K562 (cell line): ENCODE measurements around the gene PDCD1. TPM values are rescaled to one million over a fixed set of nuclear protein-coding genes. Genes with fewer than 3 reads are reported as not detected.

ENCODE experiments used
- ATAC-seq: fragments of 200-7000 bp; cut with Tn5 transposase; 3 replicates; pipeline ENCODE4 v1.9.1; 2020; ENCODE audit warnings: moderate library complexity
- BruUV-seq: library from RNA; stranded (reverse); fragments of 400-500 nt; replicated peaks from 2 replicates; lab custom pipeline; 2021; lab: Mats Ljungman, UMichigan
- CTCF ChIA-PET: fragments of 300-600 bp; formaldehyde crosslinking; extraction: SDS; loops from one replicate; lab custom pipeline; 2021; ENCODE audit warnings: low intra/inter-chr PET ratio; lab: Yijun Ruan, JAX
- POLR2A ChIA-PET: fragments of 300-600, 350-650 bp; sonication (Branson Sonifier 250); formaldehyde crosslinking; extraction: SDS; loops from one replicate; lab custom pipeline; 2021; ENCODE audit warnings: antibody characterized with exemption, inconsistent platforms; lab: Yijun Ruan, JAX
- DNase-seq, 4 experiments: peaks; one replicate each; pipeline versions ENCODE4 v3.0.0 to v3.0.0-alpha.2; 2011 to 2018; ENCODE audit warnings: low spot score in 3 of 4, mixed read lengths in 3 of 4; ENCODE audit errors: extremely low read depth in 1 of 4
- FAIRE-seq: peaks from 2 replicates; lab custom pipeline; 2011; peaks lifted over from hg19 to GRCh38; lab: Jason Lieb, UNC
- H2AFZ ChIP-seq: 2 replicates; pipeline ENCODE4 v1.6.0; 2011; ENCODE audit warnings: low read depth, low read length, control low read depth, inconsistent platforms
- H3K27ac ChIP-seq: fragments of 200-600 bp; 3 replicates; pipeline ENCODE4 v1.8.0; 2011; ENCODE audit warnings: low read depth, mild to moderate bottlenecking, control low read depth, inconsistent platforms, low read length, moderate library complexity, mixed read lengths; ENCODE audit errors: extremely low read depth
- H3K27me3 ChIP-seq, 2 experiments: fragments of 300-600 bp in 1 of 2; 2 replicates in 1 of 2; 3 replicates in 1 of 2; pipeline versions ENCODE4 v1.6.0 to v1.8.0; 2011; ENCODE audit warnings: inconsistent platforms in 2 of 2, low read length in 2 of 2, mild to moderate bottlenecking in 1 of 2, mixed read lengths in 1 of 2, moderate library complexity in 1 of 2; ENCODE audit not compliant: control insufficient read depth in 2 of 2, insufficient read depth in 2 of 2
- H3K36me3 ChIP-seq: fragments of 300-600 bp; 3 replicates; pipeline ENCODE4 v1.8.0; 2011; ENCODE audit warnings: mild to moderate bottlenecking, low read length, inconsistent platforms; ENCODE audit not compliant: control insufficient read depth, insufficient read depth
- H3K4me1 ChIP-seq, 2 experiments: fragments of 200-600 bp in 1 of 2; replicated peaks in 1 of 2; 2 replicates in 1 of 2; 3 replicates in 1 of 2; pipeline versions ENCODE4 v1.5.1 to v1.8.0; 2011; ENCODE audit warnings: inconsistent platforms in 2 of 2, low read length in 2 of 2, mild to moderate bottlenecking in 1 of 2, mixed read lengths in 1 of 2, moderate library complexity in 1 of 2; ENCODE audit not compliant: control insufficient read depth in 2 of 2, insufficient read depth in 2 of 2
- H3K4me2 ChIP-seq: 2 replicates; pipeline ENCODE4 v1.6.1; 2011; ENCODE audit warnings: low read length, control low read depth, inconsistent platforms, mixed read lengths; ENCODE audit not compliant: insufficient read depth
- H3K4me3 ChIP-seq: fragments of 200-600 bp; sonication (generic), shearing (Covaris generic); 2 replicates; pipeline ENCODE4 v1.5.1; 2016; ENCODE audit warnings: control low read depth, inconsistent platforms
- H3K79me2 ChIP-seq: fragments of 200-600 bp; 3 replicates; pipeline ENCODE4 v1.8.0; 2011; ENCODE audit warnings: low read length, inconsistent platforms; ENCODE audit not compliant: control insufficient read depth, insufficient read depth
- H3K9ac ChIP-seq, 2 experiments: 2 replicates each; pipeline versions ENCODE4 v1.6.0 to v1.6.1; 2011; ENCODE audit warnings: low read depth in 2 of 2, low read length in 2 of 2, control low read depth in 1 of 2, inconsistent platforms in 1 of 2, mild to moderate bottlenecking in 1 of 2, mixed read lengths in 1 of 2; ENCODE audit not compliant: insufficient read depth in 1 of 2
- H3K9me1 ChIP-seq: one replicate; pipeline ENCODE4 v1.6.0; 2011; ENCODE audit warnings: inconsistent platforms, mild to moderate bottlenecking, low read length, moderate library complexity; ENCODE audit not compliant: control insufficient read depth, insufficient read depth
- H3K9me3 ChIP-seq: replicated peaks from 2 replicates; pipeline ENCODE4 v1.5.1; 2011; ENCODE audit warnings: low read depth, low read length, inconsistent platforms; ENCODE audit not compliant: control insufficient read depth, insufficient read depth
- H4K20me1 ChIP-seq: replicated peaks from 2 replicates; pipeline ENCODE4 v1.6.1; 2011; ENCODE audit warnings: low read length, inconsistent platforms, mixed read lengths; ENCODE audit not compliant: control insufficient read depth, insufficient read depth
- ADNP ChIP-seq: fragments of 200-800 bp; sonication (Bioruptor generic); IDR thresholded peaks from 2 replicates; pipeline ENCODE4 v1.6.1; 2016; ENCODE audit warnings: missing genetic modification characterization, missing compliant biosample characterization
- CTBP1 ChIP-seq: fragments of 450-650 bp; IDR thresholded peaks from 2 replicates; pipeline ENCODE4 v1.6.1; 2016; ENCODE audit warnings: borderline replicate concordance
- EP300 ChIP-seq: IDR thresholded peaks from 2 replicates; pipeline ENCODE4 v1.6.1; 2012; ENCODE audit warnings: low read length, improper control_type of control experiment
- KHSRP ChIP-seq: fragments of 450-650 bp; IDR thresholded peaks from 2 replicates; pipeline ENCODE4 v1.6.1; 2017
- MECOM ChIP-seq: fragments of 250-450 bp; sonication (Bioruptor Pico); IDR thresholded peaks from 2 replicates; pipeline ENCODE4 v1.8.0; 2022; ENCODE audit warnings: inconsistent platforms
- RAD51 ChIP-seq: fragments of 450-650 bp; IDR thresholded peaks from 2 replicates; pipeline ENCODE4 v1.7.1; 2016; ENCODE audit warnings: low read depth, mild to moderate bottlenecking, borderline replicate concordance
- RBM34 ChIP-seq: fragments of 200-400 bp; formaldehyde crosslinking; IDR thresholded peaks from 2 replicates; pipeline ENCODE4 v1.6.1; 2018; ENCODE audit warnings: low read length, borderline replicate concordance; ENCODE audit not compliant: insufficient read depth
- ZFX ChIP-seq: sonication (generic); formaldehyde crosslinking; IDR thresholded peaks from 2 replicates; pipeline ENCODE4 v1.8.0; 2022; ENCODE audit warnings: mild to moderate bottlenecking, missing genetic modification reagents, moderate library complexity
- ZNF212 ChIP-seq: fragments of 450-650 bp; formaldehyde crosslinking; IDR thresholded peaks from 2 replicates; pipeline ENCODE4 v1.4.0; 2020; ENCODE audit warnings: mild to moderate bottlenecking
- ZNF3 ChIP-seq: fragments of 250-450 bp; sonication (Bioruptor Pico); IDR thresholded peaks from 2 replicates; pipeline ENCODE4 v1.5.0; 2021; ENCODE audit warnings: mild to moderate bottlenecking, moderate library complexity
- ZNF354B ChIP-seq: fragments of 250-450 bp; sonication (Bioruptor Pico); IDR thresholded peaks from 2 replicates; pipeline ENCODE4 v1.4.0; 2020
- ZNF384 ChIP-seq: IDR thresholded peaks from 2 replicates; pipeline ENCODE4 v1.6.1; 2012; ENCODE audit warnings: low read depth, low read length, improper control_type of control experiment
- ZNF507 ChIP-seq: conservative IDR thresholded peaks from 2 replicates; pipeline ENCODE4 v1.6.1; 2017; ENCODE audit warnings: missing genetic modification characterization, missing compliant biosample characterization
- WGBS: fragments of 100-300 bp; shearing (Covaris generic); methylation state at CpG from one replicate; pipeline ENCODE4 v1.1.6; 2016; ENCODE audit warnings: low coverage, mixed read lengths; ENCODE audit not compliant: insufficient coverage; ENCODE audit errors: missing lambda C conversion rate; 5-methylcytosine and 5-hydroxymethylcytosine counted together
- in situ Hi-C: fragments of 300-500 bp; cut with MboI; formaldehyde crosslinking; loops from 4 replicates; pipeline ENCODE4 v1.15.0; 2018; ENCODE audit warnings: inconsistent platforms, mixed read lengths
- intact Hi-C: fragments of 100-400 bp; cut with micrococcal nuclease; formaldehyde crosslinking; loops from 2 replicates; pipeline ENCODE4 v1.14.2; 2022
- polyA plus RNA-seq, 8 experiments: library from polyadenylated mRNA; depleted of rRNA in 4 of 8; stranded (reverse) in 5 of 8; unstranded in 3 of 8; fragments of >200 nt; fragmentation: Nextera tagmentation in 2 of 8; fragmentation: Illumina TruSeq in 1 of 8; extraction: Ambion mirVana in 2 of 8; extraction: Trizol in 1 of 8; gene quantifications; 2 replicates each; pipeline versions ENCODE4 v1.2.1 to v1.2.3, GENCODE V29; 2011 to 2014; ENCODE audit warnings: inconsistent platforms in 1 of 8, missing spikeins in 1 of 8
- total RNA-seq, 7 experiments: library from RNA; depleted of rRNA in 6 of 7; stranded (reverse); fragments of >200 nt in 6 of 7; fragmentation: Illumina TruSeq in 2 of 7; extraction: Trizol in 2 of 7; gene quantifications; 2 replicates each; pipeline versions ENCODE4 v1.2.1 to v1.2.3, GENCODE V29; 2011 to 2021; ENCODE audit warnings: low replicate concordance in 1 of 7
- TF ChIP-seq, protein P1 (sequence below): fragments of 250-450 bp; sonication (Bioruptor Pico); IDR thresholded peaks from 2 replicates; pipeline ENCODE4 v1.8.0; 2021; ENCODE audit warnings: mild to moderate bottlenecking, moderate library complexity
- TF ChIP-seq, protein P2 (sequence below): sonication (generic); formaldehyde crosslinking; IDR thresholded peaks from 2 replicates; pipeline ENCODE4 v1.9.0; 2022; ENCODE audit warnings: mild to moderate bottlenecking, missing genetic modification reagents

PDCD1 gene
- total and polyA plus RNA-seq, 9 of the 15 experiments (the other 6 are each of a cell fraction or from before 2014, with no cell fraction given) = 0.15 to 2.5 (median 1.0) TPM; not detected in 2

DNA sequence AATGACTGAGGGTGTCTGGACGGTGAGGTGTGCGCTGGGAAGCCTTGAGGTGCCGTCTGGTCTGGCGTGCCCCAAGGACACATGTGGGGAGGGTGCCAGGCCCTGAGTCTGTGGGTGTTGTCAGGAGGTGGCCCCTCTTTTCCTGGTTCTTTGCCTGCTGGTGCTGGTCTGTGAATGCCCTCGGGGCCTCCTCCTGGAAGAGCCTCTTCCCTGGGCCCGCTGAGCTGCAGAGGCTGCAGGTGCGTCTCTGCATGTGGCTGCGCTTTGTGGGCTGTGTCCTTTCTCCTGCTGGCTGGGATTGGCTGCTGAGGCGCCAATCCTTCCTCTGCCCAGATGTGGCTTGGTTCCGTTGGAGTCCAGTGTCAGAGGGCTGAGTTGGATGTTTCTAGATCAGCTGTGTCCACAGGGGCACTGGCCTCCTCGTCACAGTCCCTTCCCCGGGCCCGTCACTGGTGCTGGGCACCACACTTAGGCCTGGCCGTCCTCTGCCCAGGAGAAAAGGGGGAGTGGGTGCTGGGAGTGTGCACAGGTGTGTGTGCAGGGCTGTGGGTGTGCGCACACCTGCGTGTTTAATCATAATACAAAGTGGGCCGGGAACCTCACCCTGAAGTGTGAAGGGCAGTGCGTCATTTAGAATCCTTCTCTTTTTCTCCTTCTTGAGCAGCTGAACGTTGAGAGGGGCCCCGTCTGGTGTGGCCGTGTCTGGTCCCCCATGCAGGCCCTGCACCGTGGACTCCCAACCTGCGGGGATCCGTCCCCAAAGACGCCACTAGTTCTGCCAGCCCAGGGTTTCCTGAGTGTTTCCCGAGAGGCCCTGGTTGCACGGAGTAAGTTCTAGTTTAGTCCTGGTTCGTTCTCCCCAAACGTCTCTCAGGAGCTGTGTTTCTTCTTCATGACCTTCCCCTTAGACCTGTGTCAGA is 46.4 kb upstream of the PDCD1 start (continued):
- no peak for TF ChIP-seq ZNF3 (CRISPR knock-in tag)

DNA sequence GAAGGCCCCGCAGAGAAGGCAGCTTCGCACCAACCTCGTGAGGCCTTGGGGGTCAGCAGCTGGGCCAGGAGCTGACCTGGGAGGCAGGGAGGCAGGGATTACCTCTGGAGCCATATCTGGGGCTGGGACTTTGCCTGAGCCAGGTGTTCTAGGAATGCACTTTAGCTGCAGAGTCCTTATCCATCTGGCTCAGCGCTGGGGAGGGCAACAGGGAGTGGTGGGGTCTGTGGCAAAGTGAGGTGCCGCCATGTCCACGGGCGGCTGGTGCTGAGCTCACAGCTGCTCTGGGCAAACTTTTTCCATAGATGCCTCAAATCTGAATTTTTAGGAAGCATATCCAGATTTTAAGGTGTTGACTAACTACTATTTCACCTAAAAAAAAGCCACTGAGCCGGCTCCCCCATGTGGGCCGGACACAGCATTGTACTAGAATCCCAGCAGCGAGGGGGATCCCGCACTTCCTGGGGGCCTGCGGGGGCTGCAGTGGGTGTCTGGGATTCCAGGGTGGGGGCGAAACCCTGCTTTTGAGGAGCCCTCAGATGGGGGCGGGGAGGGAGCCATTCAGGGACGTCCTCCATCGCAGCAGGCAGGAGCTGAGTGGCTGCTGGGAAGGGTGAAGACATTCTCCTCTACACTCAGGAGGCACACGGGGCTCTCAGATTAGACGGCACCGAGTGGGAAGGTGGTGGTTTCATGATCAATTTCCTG is 45.5 kb upstream of the PDCD1 start:
- no peak overlapping the region for H2AFZ ChIP-seq
- DNase-seq (no peak), FAIRE-seq (no peak), ATAC-seq (no peak)
- POLR2A ChIA-PET = no interaction called here
- no peaks in the 10 kb centered on the region for H3K79me2 ChIP-seq
- H3K4me3 ChIP-seq = no peak overlapping the region
- no peak overlapping the region for H3K4me2 ChIP-seq
- CTCF ChIA-PET = no interaction called here
- TF ChIP-seq, protein P1, sequence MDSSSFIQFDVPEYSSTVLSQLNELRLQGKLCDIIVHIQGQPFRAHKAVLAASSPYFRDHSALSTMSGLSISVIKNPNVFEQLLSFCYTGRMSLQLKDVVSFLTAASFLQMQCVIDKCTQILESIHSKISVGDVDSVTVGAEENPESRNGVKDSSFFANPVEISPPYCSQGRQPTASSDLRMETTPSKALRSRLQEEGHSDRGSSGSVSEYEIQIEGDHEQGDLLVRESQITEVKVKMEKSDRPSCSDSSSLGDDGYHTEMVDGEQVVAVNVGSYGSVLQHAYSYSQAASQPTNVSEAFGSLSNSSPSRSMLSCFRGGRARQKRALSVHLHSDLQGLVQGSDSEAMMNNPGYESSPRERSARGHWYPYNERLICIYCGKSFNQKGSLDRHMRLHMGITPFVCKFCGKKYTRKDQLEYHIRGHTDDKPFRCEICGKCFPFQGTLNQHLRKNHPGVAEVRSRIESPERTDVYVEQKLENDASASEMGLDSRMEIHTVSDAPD (CRISPR knock-in tag) = no peak
- TF ChIP-seq RAD51 (no peak), CTBP1 (no peak), ZFX (CRISPR knock-in tag) (no peak), EP300 (no peak), ADNP (tag) (no peak), ZNF507 (tag) (no peak), ZNF384 (no peak), ZNF354B (CRISPR knock-in tag) (no peak), MECOM (CRISPR knock-in tag) (no peak), ZNF212 (no peak), RBM34 (no peak), KHSRP (no peak)
- TF ChIP-seq, protein P2, sequence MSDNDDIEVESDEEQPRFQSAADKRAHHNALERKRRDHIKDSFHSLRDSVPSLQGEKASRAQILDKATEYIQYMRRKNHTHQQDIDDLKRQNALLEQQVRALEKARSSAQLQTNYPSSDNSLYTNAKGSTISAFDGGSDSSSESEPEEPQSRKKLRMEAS (CRISPR knock-in tag) = no peak
- 43% methylated on average over 5 of the region's 19 CpGs for WGBS
- H3K9ac ChIP-seq = no peak overlapping the region
- H3K27ac ChIP-seq = no peak overlapping the region
- no peaks in the 10 kb centered on the region for H3K9me1 ChIP-seq
- no peaks in the 10 kb centered on the region for H3K27me3 ChIP-seq
- in situ Hi-C loops (no loop called here), intact Hi-C loops (no loop called here)
- H3K9me3 ChIP-seq = no peaks in the 10 kb centered on the region
- peaks cover 0 to 24% of the 10 kb centered on the region in 2 experiments; a peak in 2 of 5 replicates for H3K4me1 ChIP-seq
- no TSS peak for BruUV-seq
- H3K36me3 ChIP-seq = no peaks in the 10 kb centered on the region
- no peaks in the 10 kb centered on the region for H4K20me1 ChIP-seq
